K562 (cell line): ENCODE measurements around the gene DTNB. TPM values are rescaled to one million over a fixed set of nuclear protein-coding genes. Genes with fewer than 3 reads are reported as not detected.

Experiments
- ATAC-seq: fragments of 200-7000 bp; cut with Tn5 transposase; 3 replicates; pipeline ENCODE4 v1.9.1; 2020; ENCODE audit warnings: moderate library complexity
- BruUV-seq: library from RNA; stranded (reverse); fragments of 400-500 nt; replicated peaks from 2 replicates; lab custom pipeline; 2021; lab: Mats Ljungman, UMichigan
- CTCF ChIA-PET: fragments of 300-600 bp; formaldehyde crosslinking; extraction: SDS; loops from one replicate; lab custom pipeline; 2021; ENCODE audit warnings: low intra/inter-chr PET ratio; lab: Yijun Ruan, JAX
- POLR2A ChIA-PET: fragments of 300-600, 350-650 bp; sonication (Branson Sonifier 250); formaldehyde crosslinking; extraction: SDS; loops from one replicate; lab custom pipeline; 2021; ENCODE audit warnings: antibody characterized with exemption, inconsistent platforms; lab: Yijun Ruan, JAX
- DNase-seq, 4 experiments: peaks; one replicate each; pipeline versions ENCODE4 v3.0.0 to v3.0.0-alpha.2; 2011 to 2018; ENCODE audit warnings: low spot score in 3 of 4, mixed read lengths in 3 of 4; ENCODE audit errors: extremely low read depth in 1 of 4
- FAIRE-seq: peaks from 2 replicates; lab custom pipeline; 2011; peaks lifted over from hg19 to GRCh38; lab: Jason Lieb, UNC
- H2AFZ ChIP-seq: 2 replicates; pipeline ENCODE4 v1.6.0; 2011; ENCODE audit warnings: low read depth, low read length, control low read depth, inconsistent platforms
- H3K27ac ChIP-seq: fragments of 200-600 bp; 3 replicates; pipeline ENCODE4 v1.8.0; 2011; ENCODE audit warnings: low read depth, mild to moderate bottlenecking, control low read depth, inconsistent platforms, low read length, moderate library complexity, mixed read lengths; ENCODE audit errors: extremely low read depth
- H3K27me3 ChIP-seq, 2 experiments: fragments of 300-600 bp in 1 of 2; 2 replicates in 1 of 2; 3 replicates in 1 of 2; pipeline versions ENCODE4 v1.6.0 to v1.8.0; 2011; ENCODE audit warnings: inconsistent platforms in 2 of 2, low read length in 2 of 2, mild to moderate bottlenecking in 1 of 2, mixed read lengths in 1 of 2, moderate library complexity in 1 of 2; ENCODE audit not compliant: control insufficient read depth in 2 of 2, insufficient read depth in 2 of 2
- H3K36me3 ChIP-seq: fragments of 300-600 bp; 3 replicates; pipeline ENCODE4 v1.8.0; 2011; ENCODE audit warnings: mild to moderate bottlenecking, low read length, inconsistent platforms; ENCODE audit not compliant: control insufficient read depth, insufficient read depth
- H3K4me1 ChIP-seq, 2 experiments: fragments of 200-600 bp in 1 of 2; replicated peaks in 1 of 2; 2 replicates in 1 of 2; 3 replicates in 1 of 2; pipeline versions ENCODE4 v1.5.1 to v1.8.0; 2011; ENCODE audit warnings: inconsistent platforms in 2 of 2, low read length in 2 of 2, mild to moderate bottlenecking in 1 of 2, mixed read lengths in 1 of 2, moderate library complexity in 1 of 2; ENCODE audit not compliant: control insufficient read depth in 2 of 2, insufficient read depth in 2 of 2
- H3K4me2 ChIP-seq: 2 replicates; pipeline ENCODE4 v1.6.1; 2011; ENCODE audit warnings: low read length, control low read depth, inconsistent platforms, mixed read lengths; ENCODE audit not compliant: insufficient read depth
- H3K4me3 ChIP-seq: fragments of 200-600 bp; sonication (generic), shearing (Covaris generic); 2 replicates; pipeline ENCODE4 v1.5.1; 2016; ENCODE audit warnings: control low read depth, inconsistent platforms
- H3K79me2 ChIP-seq: fragments of 200-600 bp; 3 replicates; pipeline ENCODE4 v1.8.0; 2011; ENCODE audit warnings: low read length, inconsistent platforms; ENCODE audit not compliant: control insufficient read depth, insufficient read depth
- H3K9ac ChIP-seq, 2 experiments: 2 replicates each; pipeline versions ENCODE4 v1.6.0 to v1.6.1; 2011; ENCODE audit warnings: low read depth in 2 of 2, low read length in 2 of 2, control low read depth in 1 of 2, inconsistent platforms in 1 of 2, mild to moderate bottlenecking in 1 of 2, mixed read lengths in 1 of 2; ENCODE audit not compliant: insufficient read depth in 1 of 2
- H3K9me1 ChIP-seq: one replicate; pipeline ENCODE4 v1.6.0; 2011; ENCODE audit warnings: inconsistent platforms, mild to moderate bottlenecking, low read length, moderate library complexity; ENCODE audit not compliant: control insufficient read depth, insufficient read depth
- H3K9me3 ChIP-seq: replicated peaks from 2 replicates; pipeline ENCODE4 v1.5.1; 2011; ENCODE audit warnings: low read depth, low read length, inconsistent platforms; ENCODE audit not compliant: control insufficient read depth, insufficient read depth
- H4K20me1 ChIP-seq: replicated peaks from 2 replicates; pipeline ENCODE4 v1.6.1; 2011; ENCODE audit warnings: low read length, inconsistent platforms, mixed read lengths; ENCODE audit not compliant: control insufficient read depth, insufficient read depth
- CBFB ChIP-seq: sonication (generic); formaldehyde crosslinking; IDR thresholded peaks from 2 replicates; pipeline ENCODE4 v1.4.0; 2020; ENCODE audit warnings: mild to moderate bottlenecking, missing genetic modification reagents
- CREB3 ChIP-seq: fragments of 450-650 bp; conservative IDR thresholded peaks from 2 replicates; pipeline ENCODE4 v1.6.1; 2016; ENCODE audit warnings: missing genetic modification characterization, low read depth, mild to moderate bottlenecking, missing compliant biosample characterization, moderate library complexity
- DACH1 ChIP-seq: fragments of 450-650 bp; IDR thresholded peaks from 2 replicates; pipeline ENCODE4 v1.6.1; 2018; ENCODE audit not compliant: partially characterized antibody
- FOS ChIP-seq: IDR thresholded peaks from 3 replicates; pipeline ENCODE4 v1.6.1; 2011; ENCODE audit not compliant: insufficient read length; ENCODE audit errors: extremely low read depth
- GTF2A2 ChIP-seq: IDR thresholded peaks from 2 replicates; pipeline ENCODE4 v1.6.1; 2016; ENCODE audit warnings: mild to moderate bottlenecking, missing genetic modification characterization, missing compliant biosample characterization
- HDAC6 ChIP-seq: IDR thresholded peaks from 2 replicates; pipeline ENCODE4 v1.6.1; 2012; ENCODE audit warnings: low read depth, mild to moderate bottlenecking, control low read depth, inconsistent platforms, low read length, moderate library complexity
- KLF6 ChIP-seq: fragments of 250-450 bp; sonication (Bioruptor Pico); IDR thresholded peaks from 2 replicates; pipeline ENCODE4 v1.4.0; 2020; ENCODE audit warnings: mild to moderate bottlenecking, moderate library complexity, borderline replicate concordance
- NR2F6 ChIP-seq: fragments of 450-650 bp; formaldehyde crosslinking; IDR thresholded peaks from 2 replicates; pipeline ENCODE4 v1.4.0; 2020; ENCODE audit warnings: mild to moderate bottlenecking
- PML ChIP-seq: IDR thresholded peaks from 2 replicates; pipeline ENCODE4 v1.6.1; 2012; ENCODE audit warnings: low read length, inconsistent platforms
- SRSF3 ChIP-seq: fragments of 200-400 bp; formaldehyde crosslinking; IDR thresholded peaks from 2 replicates; pipeline ENCODE4 v1.6.1; 2016; ENCODE audit warnings: mild to moderate bottlenecking, low read length, moderate library complexity; ENCODE audit not compliant: insufficient read depth
- TSC22D4 ChIP-seq: fragments of 450-650 bp; IDR thresholded peaks from 2 replicates; pipeline ENCODE4 v1.6.1; 2016; ENCODE audit warnings: missing genetic modification characterization, missing biosample characterization, control low read depth
- ZNF133 ChIP-seq: fragments of 250-450 bp; sonication (Bioruptor Pico); IDR thresholded peaks from 2 replicates; pipeline ENCODE4 v1.4.0; 2020; ENCODE audit warnings: mild to moderate bottlenecking
- ZNF431 ChIP-seq: sonication (generic); formaldehyde crosslinking; IDR thresholded peaks from 2 replicates; pipeline ENCODE4 v1.8.0; 2022; ENCODE audit warnings: mild to moderate bottlenecking, missing genetic modification reagents
- ZNF592 ChIP-seq: fragments of 450-650 bp; IDR thresholded peaks from 2 replicates; pipeline ENCODE4 v1.6.1; 2017; ENCODE audit warnings: antibody characterized with exemption, mild to moderate bottlenecking
- WGBS: fragments of 100-300 bp; shearing (Covaris generic); methylation state at CpG from one replicate; pipeline ENCODE4 v1.1.6; 2016; ENCODE audit warnings: low coverage, mixed read lengths; ENCODE audit not compliant: insufficient coverage; ENCODE audit errors: missing lambda C conversion rate; 5-methylcytosine and 5-hydroxymethylcytosine counted together
- in situ Hi-C: fragments of 300-500 bp; cut with MboI; formaldehyde crosslinking; loops from 4 replicates; pipeline ENCODE4 v1.15.0; 2018; ENCODE audit warnings: inconsistent platforms, mixed read lengths
- intact Hi-C: fragments of 100-400 bp; cut with micrococcal nuclease; formaldehyde crosslinking; loops from 2 replicates; pipeline ENCODE4 v1.14.2; 2022
- polyA plus RNA-seq, 8 experiments: library from polyadenylated mRNA; depleted of rRNA in 4 of 8; stranded (reverse) in 5 of 8; unstranded in 3 of 8; fragments of >200 nt; fragmentation: Nextera tagmentation in 2 of 8; fragmentation: Illumina TruSeq in 1 of 8; extraction: Ambion mirVana in 2 of 8; extraction: Trizol in 1 of 8; gene quantifications; 2 replicates each; pipeline versions ENCODE4 v1.2.1 to v1.2.3, GENCODE V29; 2011 to 2014; ENCODE audit warnings: inconsistent platforms in 1 of 8, missing spikeins in 1 of 8
- total RNA-seq, 7 experiments: library from RNA; depleted of rRNA in 6 of 7; stranded (reverse); fragments of >200 nt in 6 of 7; fragmentation: Illumina TruSeq in 2 of 7; extraction: Trizol in 2 of 7; gene quantifications; 2 replicates each; pipeline versions ENCODE4 v1.2.1 to v1.2.3, GENCODE V29; 2011 to 2021; ENCODE audit warnings: low replicate concordance in 1 of 7

The DTNB gene
- total and polyA plus RNA-seq, 9 of the 15 experiments (the other 6 are each of a cell fraction or from before 2014, with no cell fraction given): 0.18 to 2.0 (median 0.77) TPM; not detected in 2

- DNase-seq: no peak
- in situ Hi-C loops: no loop called here
- Histone ChIP-seq H4K20me1 (no peaks in the 10 kb centered on the region), H3K79me2 (no peaks in the 10 kb centered on the region), H3K9ac (no peak overlapping the region), H3K4me3 (no peak overlapping the region), H3K9me1 (no peaks in the 10 kb centered on the region), H3K27me3 (peaks cover 11 to 20% of the 10 kb centered on the region in 2 experiments), H3K4me1 (no peaks in the 10 kb centered on the region), H3K27ac (no peak overlapping the region), H2AFZ (no peak overlapping the region), H3K36me3 (no peaks in the 10 kb centered on the region), H3K9me3 (no peaks in the 10 kb centered on the region), H3K4me2 (no peak overlapping the region)
- ChIA-PET CTCF (no interaction called here), POLR2A (interaction anchor here (1.4 kb wide), 1 partner anchor 8 kb away, joined by 3 read pairs; no protein-coding TSS in a partner anchor)
- intact Hi-C loops: no loop called here
- BruUV-seq: no TSS peak
- no peak for FAIRE-seq
- TF ChIP-seq SRSF3: no peak
- TF ChIP-seq DACH1: no peak
- TF ChIP-seq PML: no peak
- TF ChIP-seq TSC22D4 (tag): no peak
- no peak for TF ChIP-seq ZNF592
- TF ChIP-seq ZNF431 (CRISPR knock-in tag): no peak
- no peak for TF ChIP-seq CREB3 (tag)
- TF ChIP-seq KLF6 (CRISPR knock-in tag): no peak
- TF ChIP-seq CBFB (CRISPR knock-in tag): no peak
- no peak for TF ChIP-seq HDAC6
- TF ChIP-seq GTF2A2 (tag): no peak
- TF ChIP-seq FOS: no peak
- TF ChIP-seq NR2F6 (CRISPR knock-in tag): no peak
- TF ChIP-seq ZNF133 (CRISPR knock-in tag): no peak
- ATAC-seq: no peak
- WGBS: 1% methylated on average over 10 of the region's 10 CpGs
Observed at GRCh38 chr2:25559148-25559547, 114.2 kb downstream of the DTNB start.
